Measurements from ENCODE around the gene SLC35E2B. TPM values are rescaled to one million over a fixed set of nuclear protein-coding genes. Genes with fewer than 3 reads are reported as not detected.

Gene SLC35E2B
- total and polyA plus RNA-seq, 2 of the 13 experiments (the other 11 are each of a cell fraction or from before 2014, with no cell fraction given): 14.1 to 19.7 TPM

DNA sequence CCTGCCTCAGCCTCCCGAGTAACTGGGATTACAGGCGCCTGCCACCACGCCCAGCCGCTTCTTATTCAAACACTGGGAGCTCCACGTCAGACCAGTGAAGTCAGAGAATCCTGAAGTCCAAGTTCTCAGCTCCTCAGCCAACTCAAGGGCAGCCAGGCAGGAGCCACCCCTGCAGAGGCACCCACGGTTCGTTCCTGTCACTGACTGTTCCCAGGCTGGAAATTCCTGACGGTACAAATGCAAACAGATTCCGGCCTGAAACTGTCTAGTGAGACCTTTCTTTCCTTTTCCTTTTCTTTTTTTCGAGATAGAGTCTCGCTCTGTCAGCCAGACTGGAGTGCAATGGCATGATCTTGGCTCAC lies 11.7 kb downstream of the SLC35E2B start:
- ChIA-PET CTCF (ENCODE audit: low intra/inter-chr PET ratio, low total read pairs) (no interaction called here), POLR2A (no interaction called here)
- Histone ChIP-seq H3K27ac (ENCODE audit: extremely low read length, insufficient read depth, low read length) (peak overlapping the region; percentile 53), H3K36me3 (replicated peaks in 1 of 2; ENCODE audit: control insufficient read depth in 1 of 2, insufficient read depth in 2 of 2, low read length in 2 of 2) (no peaks in the 10 kb centered on the region; a peak in 1 of 5 replicates), H3K4me2 (ENCODE audit: low read depth, low read length) (peak overlapping the region; percentile 31), H2AFZ (ENCODE audit: low read length) (no peak overlapping the region), H3K4me3 (replicated peaks in 1 of 3; ENCODE audit: insufficient read depth in 1 of 3, low read depth in 2 of 3, low read length in 3 of 3) (no peak overlapping the region; a peak in 1 of 6 replicates), H3K79me2 (ENCODE audit: insufficient read depth, low read length) (peaks cover 13% of the 10 kb centered on the region), H3K27me3 (ENCODE audit: control insufficient read depth in 1 of 2, insufficient read depth in 2 of 2, low read length in 2 of 2) (no peaks in the 10 kb centered on the region), H4K20me1 (ENCODE audit: insufficient read depth, low read length) (no peaks in the 10 kb centered on the region; the same call in 1 of the 2 replicates), H3K4me1 (ENCODE audit: insufficient read depth, low read length) (peaks cover 59% of the 10 kb centered on the region), H3K9me3 (ENCODE audit: low read length) (no peaks in the 10 kb centered on the region), H3K9ac (ENCODE audit: insufficient read depth, low read depth, low read length) (0 out of 2 replicates have a peak overlapping the region, but pooled peaks have one; percentile 18)
- ATAC-seq: peak; percentile 53
- DNase-seq (ENCODE audit: low spot score): peak; percentile 84
- intact Hi-C loops (cut with micrococcal nuclease; ENCODE audit: unreplicated experiment): no loop called here
- FAIRE-seq: peak; percentile 82
- WGBS (ENCODE audit: low lambda C conversion rate): 12% methylated on average over 11 of the region's 11 CpGs
- no TSS peak for BruUV-seq (replicated peaks)
- in situ Hi-C loops (cut with HindIII; ENCODE audit: extremely low pct_ligation_motif_present, low pct_unique_long_range_greater_than_20kb): no loop called here
- no peak for TF ChIP-seq GABPA (IDR thresholded peaks at IDR 0.05; ENCODE audit: low read depth, low read length)
- 0 out of 2 replicates have a peak, but pooled peaks have one; percentile 28 for TF ChIP-seq GABPA (CRISPR knock-in tag; IDR thresholded peaks at IDR 0.05; ENCODE audit: low read depth)
- 0 out of 2 replicates have a peak, but pooled peaks have one; percentile 7 for TF ChIP-seq RXRA (CRISPR knock-in tag; IDR thresholded peaks at IDR 0.05)
- TF ChIP-seq, protein P1, sequence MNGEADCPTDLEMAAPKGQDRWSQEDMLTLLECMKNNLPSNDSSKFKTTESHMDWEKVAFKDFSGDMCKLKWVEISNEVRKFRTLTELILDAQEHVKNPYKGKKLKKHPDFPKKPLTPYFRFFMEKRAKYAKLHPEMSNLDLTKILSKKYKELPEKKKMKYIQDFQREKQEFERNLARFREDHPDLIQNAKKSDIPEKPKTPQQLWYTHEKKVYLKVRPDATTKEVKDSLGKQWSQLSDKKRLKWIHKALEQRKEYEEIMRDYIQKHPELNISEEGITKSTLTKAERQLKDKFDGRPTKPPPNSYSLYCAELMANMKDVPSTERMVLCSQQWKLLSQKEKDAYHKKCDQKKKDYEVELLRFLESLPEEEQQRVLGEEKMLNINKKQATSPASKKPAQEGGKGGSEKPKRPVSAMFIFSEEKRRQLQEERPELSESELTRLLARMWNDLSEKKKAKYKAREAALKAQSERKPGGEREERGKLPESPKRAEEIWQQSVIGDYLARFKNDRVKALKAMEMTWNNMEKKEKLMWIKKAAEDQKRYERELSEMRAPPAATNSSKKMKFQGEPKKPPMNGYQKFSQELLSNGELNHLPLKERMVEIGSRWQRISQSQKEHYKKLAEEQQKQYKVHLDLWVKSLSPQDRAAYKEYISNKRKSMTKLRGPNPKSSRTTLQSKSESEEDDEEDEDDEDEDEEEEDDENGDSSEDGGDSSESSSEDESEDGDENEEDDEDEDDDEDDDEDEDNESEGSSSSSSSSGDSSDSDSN (CRISPR knock-in tag; IDR thresholded peaks at IDR 0.05): no peak
- no peak for TF ChIP-seq HNF4G (IDR thresholded peaks at IDR 0.05; ENCODE audit: borderline replicate concordance, low read depth, low read length)
- TF ChIP-seq HNF4G (CRISPR knock-in tag; IDR thresholded peaks at IDR 0.05; ENCODE audit: borderline replicate concordance, low read depth): no peak
- no peak for TF ChIP-seq ZNF598 (CRISPR knock-in tag; IDR thresholded peaks at IDR 0.05; ENCODE audit: borderline replicate concordance)
- peak; percentile 68; the same call in 1 of the 2 replicates for TF ChIP-seq ZSCAN25 (CRISPR knock-in tag; IDR thresholded peaks at IDR 0.05)
- no peak for TF ChIP-seq ATF7-NPFF (CRISPR knock-in tag; IDR thresholded peaks at IDR 0.05; ENCODE audit: low read depth)
- peak; percentile 45 for TF ChIP-seq BCL6 (CRISPR knock-in tag; IDR thresholded peaks at IDR 0.05)
- no peak for TF ChIP-seq ZNF720 (CRISPR knock-in tag; IDR thresholded peaks at IDR 0.05)
- TF ChIP-seq THAP11 (CRISPR knock-in tag; IDR thresholded peaks at IDR 0.05): 0 out of 2 replicates have a peak, but pooled peaks have one; percentile 13
- 0 out of 2 replicates have a peak, but pooled peaks have one; percentile 32 for TF ChIP-seq ZNF354B (CRISPR knock-in tag; IDR thresholded peaks at IDR 0.05)
- TF ChIP-seq, protein P2, sequence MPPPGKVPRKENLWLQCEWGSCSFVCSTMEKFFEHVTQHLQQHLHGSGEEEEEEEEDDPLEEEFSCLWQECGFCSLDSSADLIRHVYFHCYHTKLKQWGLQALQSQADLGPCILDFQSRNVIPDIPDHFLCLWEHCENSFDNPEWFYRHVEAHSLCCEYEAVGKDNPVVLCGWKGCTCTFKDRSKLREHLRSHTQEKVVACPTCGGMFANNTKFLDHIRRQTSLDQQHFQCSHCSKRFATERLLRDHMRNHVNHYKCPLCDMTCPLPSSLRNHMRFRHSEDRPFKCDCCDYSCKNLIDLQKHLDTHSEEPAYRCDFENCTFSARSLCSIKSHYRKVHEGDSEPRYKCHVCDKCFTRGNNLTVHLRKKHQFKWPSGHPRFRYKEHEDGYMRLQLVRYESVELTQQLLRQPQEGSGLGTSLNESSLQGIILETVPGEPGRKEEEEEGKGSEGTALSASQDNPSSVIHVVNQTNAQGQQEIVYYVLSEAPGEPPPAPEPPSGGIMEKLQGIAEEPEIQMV (CRISPR knock-in tag; IDR thresholded peaks at IDR 0.05; ENCODE audit: low read depth): no peak
- no peak for TF ChIP-seq PAWR (CRISPR knock-in tag; IDR thresholded peaks at IDR 0.05; ENCODE audit: borderline replicate concordance)
- TF ChIP-seq, protein P3, sequence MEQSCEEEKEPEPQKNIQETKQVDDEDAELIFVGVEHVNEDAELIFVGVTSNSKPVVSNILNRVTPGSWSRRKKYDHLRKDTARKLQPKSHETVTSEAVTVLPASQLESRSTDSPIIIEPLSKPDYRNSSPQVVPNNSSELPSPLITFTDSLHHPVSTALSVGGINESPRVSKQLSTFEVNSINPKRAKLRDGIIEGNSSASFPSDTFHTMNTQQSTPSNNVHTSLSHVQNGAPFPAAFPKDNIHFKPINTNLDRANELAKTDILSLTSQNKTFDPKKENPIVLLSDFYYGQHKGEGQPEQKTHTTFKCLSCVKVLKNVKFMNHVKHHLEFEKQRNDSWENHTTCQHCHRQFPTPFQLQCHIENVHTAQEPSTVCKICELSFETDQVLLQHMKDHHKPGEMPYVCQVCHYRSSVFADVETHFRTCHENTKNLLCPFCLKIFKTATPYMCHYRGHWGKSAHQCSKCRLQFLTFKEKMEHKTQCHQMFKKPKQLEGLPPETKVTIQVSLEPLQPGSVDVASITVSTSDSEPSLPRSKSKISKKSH (CRISPR knock-in tag; IDR thresholded peaks at IDR 0.05; ENCODE audit: borderline replicate concordance): no peak
- no peak for TF ChIP-seq IRF2 (CRISPR knock-in tag; IDR thresholded peaks at IDR 0.05)
- TF ChIP-seq ZNF234 (CRISPR knock-in tag; conservative IDR thresholded peaks at IDR 0.05): no peak
- peak; percentile 74; the same call in 1 of the 2 replicates for TF ChIP-seq ZNF160 (CRISPR knock-in tag; IDR thresholded peaks at IDR 0.05)

Data from HepG2 (cell line).